GM19035 (cell line): ENCODE measurements around the gene ERCC4.
"Not testable (repeated sequence)": the region's sequence is repeated elsewhere in the genome, so short reads cannot be mapped to it uniquely, and the experiment has no call there.

ENCODE experiments used
- ATAC-seq: cut with Tn5 transposase; IDR thresholded peaks from one replicate; pipeline ENCODE4 v1.9.1; 2021; ENCODE audit not compliant: unreplicated experiment

ERCC4 gene

GRCh38 chr16:13919683-13920509 is at the start of gene ERCC4:
ERCC4 (plus strand) TSS chr16:13920154; CDS start chr16:13920166, 12 bp downstream.
- ATAC-seq: peak; percentile 98

DNA sequence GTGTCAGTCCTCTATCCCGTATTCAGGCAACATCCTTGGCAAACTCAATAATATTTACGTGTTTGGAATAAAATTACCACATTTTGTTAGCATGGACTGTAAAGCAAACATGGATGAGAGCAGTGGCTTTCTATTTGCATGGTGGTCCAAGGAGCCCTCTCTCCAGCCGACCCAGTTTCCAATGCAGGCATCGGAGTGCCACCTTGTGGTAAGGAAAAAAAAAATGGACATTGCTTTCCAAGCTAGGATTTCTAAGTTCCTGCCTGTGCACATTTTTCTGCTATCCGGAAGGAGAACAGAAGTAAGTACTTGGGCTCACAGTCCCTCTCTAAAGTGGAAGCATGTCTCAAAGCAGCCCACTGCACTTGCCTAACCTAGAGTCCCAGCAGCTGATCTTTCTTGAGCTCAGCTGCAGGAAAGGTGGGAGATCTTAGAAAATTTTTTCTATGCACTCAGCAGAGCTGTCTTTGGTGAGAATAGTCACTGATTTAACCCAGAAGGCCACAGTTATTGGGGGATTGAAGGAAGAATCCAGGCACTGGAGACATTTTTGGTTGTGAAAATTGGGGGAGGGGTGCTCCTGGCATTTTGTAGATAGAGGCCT is 46.0 kb upstream of the ERCC4 start:
- no peak for ATAC-seq

GRCh38 chr16:13875614-13876284 is 44.2 kb upstream of the ERCC4 start:
- ATAC-seq: no peak

DNA sequence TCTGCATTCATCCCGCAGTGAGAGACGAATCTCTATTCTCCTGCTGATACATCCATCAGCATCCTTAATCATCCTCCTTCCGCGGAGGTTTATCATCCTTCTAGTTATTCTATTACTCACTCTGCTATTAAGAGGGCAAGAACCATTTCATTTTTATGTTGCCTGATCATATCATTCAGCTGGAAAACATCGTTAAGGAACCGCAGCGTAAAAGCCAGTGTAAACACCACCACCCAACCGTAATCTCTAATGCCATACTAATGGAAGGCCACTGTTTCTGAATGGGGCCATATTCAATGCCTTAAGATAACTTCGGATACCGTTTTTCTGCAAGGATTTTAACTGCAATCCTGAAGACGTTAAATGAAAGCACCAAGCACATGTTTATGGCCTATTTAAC is 36.7 kb upstream of the ERCC4 start:
- ATAC-seq: no peak

DNA sequence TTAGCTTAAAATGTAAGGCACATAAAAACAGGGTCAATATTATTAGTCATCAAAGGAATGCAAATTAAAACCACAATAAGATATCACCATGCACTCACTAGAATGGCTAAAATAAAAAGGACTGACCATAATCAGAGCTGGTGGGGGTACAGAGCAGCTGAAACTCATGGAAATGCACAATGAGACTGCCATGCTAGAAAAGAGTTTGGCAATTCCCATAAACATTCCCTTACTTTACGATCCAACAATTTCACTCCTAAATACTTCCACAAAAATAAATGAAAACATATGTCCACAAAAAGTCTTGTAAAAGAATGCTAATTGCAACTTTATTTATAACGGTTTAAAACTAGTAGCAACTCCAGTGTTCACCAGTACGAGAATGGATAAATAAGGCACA is 36.1 kb upstream of the ERCC4 start:
- no peak for ATAC-seq

DNA sequence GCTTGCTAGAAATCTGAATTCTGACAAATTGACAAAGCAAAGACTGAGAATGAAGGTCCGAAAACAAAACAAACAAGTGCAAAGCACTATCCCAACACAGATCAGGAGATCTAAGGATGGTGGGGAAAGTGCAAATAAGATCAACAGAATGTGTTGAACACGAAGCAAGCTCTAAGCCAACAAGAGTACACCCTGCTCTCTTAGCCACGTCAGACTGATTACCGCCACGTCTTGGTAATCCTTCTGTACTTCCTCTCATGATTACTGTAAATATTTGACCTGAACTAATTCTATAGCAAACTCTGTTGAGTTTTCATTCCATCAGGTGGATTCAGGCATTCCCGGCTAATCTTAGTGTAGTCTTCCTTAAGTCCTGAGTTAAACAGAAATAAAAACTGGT is 34.3 kb upstream of the ERCC4 start:
- ATAC-seq: no peak

DNA sequence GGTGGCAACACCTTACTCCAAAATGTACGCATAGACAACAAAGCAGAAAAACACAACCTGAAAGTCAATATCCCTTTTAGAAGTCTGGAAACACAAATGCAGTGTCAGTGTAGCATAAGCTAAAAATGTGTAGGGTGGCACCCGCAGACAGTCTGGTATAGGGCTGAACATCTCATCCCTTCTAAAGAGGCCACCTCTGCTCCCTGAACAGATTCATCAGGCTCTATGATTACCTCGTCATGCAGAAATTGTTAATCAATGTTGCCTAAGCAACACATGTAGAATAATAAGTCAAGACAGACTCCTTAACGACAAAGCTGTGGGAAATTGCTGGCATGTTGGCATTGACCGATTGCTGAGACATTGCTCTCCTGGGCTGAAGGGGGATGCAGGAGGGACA is 33.3 kb upstream of the ERCC4 start:
- ATAC-seq: no peak

DNA sequence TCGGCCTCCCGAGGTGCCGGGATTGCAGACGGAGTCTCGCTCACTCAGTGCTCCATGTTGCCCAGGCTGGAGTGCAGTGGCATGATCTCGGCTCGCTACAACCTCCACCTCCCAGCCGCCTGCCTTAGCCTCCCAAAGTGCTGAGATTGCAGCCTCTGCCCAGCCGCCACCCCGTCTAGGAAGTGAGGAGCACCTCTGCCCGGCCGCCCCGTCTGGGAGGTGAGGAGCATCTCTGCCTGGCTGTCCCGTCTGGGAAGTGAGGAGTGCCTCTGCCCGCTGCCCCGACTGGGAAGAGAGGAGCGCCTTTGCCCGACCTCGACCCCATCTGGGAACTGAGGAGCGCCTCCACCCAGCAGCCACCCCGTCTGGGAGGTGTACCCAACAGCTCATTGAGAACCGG is 30.6 kb upstream of the ERCC4 start:
- not testable (repeated sequence) for ATAC-seq

- ATAC-seq: no peak
Measured at GRCh38 chr16:13892301-13892700, 27.7 kb upstream of the ERCC4 start.

- ATAC-seq: no peak
Measured at GRCh38 chr16:13895516-13895915, 24.4 kb upstream of the ERCC4 start.

- ATAC-seq: no peak
Measured at GRCh38 chr16:13896543-13897182, 23.3 kb upstream of the ERCC4 start.

GRCh38 chr16:13897806-13898205 is 22.1 kb upstream of the ERCC4 start:
- ATAC-seq: no peak

DNA sequence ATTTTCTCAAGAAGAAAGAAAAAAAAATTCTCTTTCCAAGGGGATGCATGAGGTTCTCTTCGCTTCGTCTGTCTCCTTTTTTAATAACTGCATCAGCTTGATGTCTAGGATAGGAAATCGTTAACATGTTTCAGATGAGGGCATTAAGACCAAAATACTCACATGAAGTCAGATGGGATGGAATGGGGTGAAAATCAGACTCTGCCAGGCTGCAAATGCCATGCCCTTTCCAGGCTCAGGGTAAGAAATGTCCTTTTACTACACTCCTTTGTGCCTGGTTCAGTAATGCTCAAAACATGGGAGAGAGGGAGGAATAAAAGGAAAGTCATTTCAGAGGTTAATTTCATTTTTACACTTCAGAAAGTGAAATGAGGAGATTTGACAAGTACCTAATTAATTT is 21.7 kb upstream of the ERCC4 start:
- ATAC-seq: no peak

GRCh38 chr16:13902052-13902451 is 17.9 kb upstream of the ERCC4 start:
- no peak for ATAC-seq

GRCh38 chr16:13902677-13903076 is 17.3 kb upstream of the ERCC4 start:
- no peak for ATAC-seq

DNA sequence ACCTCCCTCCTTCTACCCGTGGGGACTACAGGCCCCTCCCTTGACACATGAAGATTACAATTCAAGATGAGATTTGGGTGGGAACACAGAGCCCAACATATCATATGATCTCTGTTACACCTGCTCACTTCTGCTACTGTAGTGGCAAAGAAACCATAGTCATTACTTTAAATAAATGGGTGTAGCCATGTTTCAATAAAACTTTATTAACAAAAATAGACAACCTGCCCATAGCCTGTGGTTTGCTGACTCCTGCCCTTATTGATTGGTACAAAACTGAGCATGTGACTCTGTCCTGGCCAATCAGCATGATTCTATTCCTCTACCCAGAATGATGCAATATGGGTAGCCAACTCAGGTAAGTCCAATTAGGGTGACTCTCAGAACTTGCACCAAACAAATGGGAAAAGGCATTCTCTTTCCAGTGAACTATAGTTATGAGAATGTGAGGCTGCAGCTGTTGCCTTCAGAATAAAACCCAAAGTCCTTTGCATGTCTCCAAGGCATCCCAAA is 15.7 kb upstream of the ERCC4 start:
- no peak for ATAC-seq

GRCh38 chr16:13904822-13905221 is 15.1 kb upstream of the ERCC4 start:
- ATAC-seq: not testable (repeated sequence)

- ATAC-seq: no peak
Measured at GRCh38 chr16:13906168-13907089, 13.5 kb upstream of the ERCC4 start.

- no peak for ATAC-seq
Measured at GRCh38 chr16:13907431-13907830, 12.5 kb upstream of the ERCC4 start.

DNA sequence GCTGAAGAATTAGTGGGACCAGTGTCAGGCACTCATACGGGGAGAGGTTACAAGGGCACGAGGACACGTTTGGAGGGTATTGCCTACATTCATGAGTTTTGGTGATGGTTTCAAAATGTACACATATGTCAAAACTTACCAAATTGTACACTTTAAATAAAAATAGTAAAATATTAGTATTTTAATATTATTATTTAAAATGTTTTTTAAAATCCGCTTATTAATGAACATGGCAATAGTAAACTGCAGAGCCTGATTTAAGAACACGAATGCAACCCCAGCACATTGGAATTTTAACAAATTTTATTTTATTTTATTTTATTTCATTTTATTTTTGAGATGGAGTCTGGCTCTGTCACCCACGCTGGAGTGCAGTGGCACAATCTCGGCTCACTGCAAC is 10.9 kb upstream of the ERCC4 start:
- ATAC-seq: no peak
